H1 (cell line): ENCODE data around the gene MT1F. TPM values are rescaled to one million over a fixed set of nuclear protein-coding genes. Genes with fewer than 3 reads are reported as not detected.
A peak's percentile ranks its signal among the peaks of the same experiment; 100 is the strongest.

Experiments
- CTCF ChIA-PET: fragments of 300-600 bp; sonication (Branson Sonifier 250); formaldehyde crosslinking; loops from one replicate; lab custom pipeline; 2021; ENCODE audit not compliant: partially characterized antibody; lab: Charles Lee
- POLR2A ChIA-PET: fragments of 300-600 bp; sonication (Branson Sonifier 250); formaldehyde crosslinking; loops from one replicate; lab custom pipeline; 2021; ENCODE audit warnings: inconsistent platforms; ENCODE audit not compliant: partially characterized antibody; lab: Charles Lee
- DNase-seq, 2 experiments: peaks; one replicate each; pipeline versions ENCODE4 v3.0.0 to v3.0.0-alpha.2; 2010 to 2022; ENCODE audit warnings: low spot score in 2 of 2, low read depth in 1 of 2, mixed read lengths in 1 of 2
- FAIRE-seq: peaks from 2 replicates; lab custom pipeline; 2011; peaks lifted over from hg19 to GRCh38; lab: Jason Lieb, UNC
- H2AFZ ChIP-seq: 2 replicates; pipeline ENCODE4 v1.8.1; 2012; ENCODE audit warnings: low read length, inconsistent platforms
- H2AK5ac ChIP-seq: 2 replicates; pipeline ENCODE4 v1.6.1; 2013; ENCODE audit warnings: low read depth, low read length
- H2BK120ac ChIP-seq: replicated peaks from 2 replicates; pipeline ENCODE3; 2013; ENCODE audit warnings: low read depth, low read length, inconsistent platforms
- H2BK12ac ChIP-seq: 2 replicates; pipeline ENCODE4 v1.6.1; 2013; ENCODE audit warnings: low read depth, low read length
- H2BK15ac ChIP-seq: 2 replicates; pipeline ENCODE4 v1.6.1; 2013; ENCODE audit warnings: low read length
- H2BK20ac ChIP-seq: 2 replicates; pipeline ENCODE4 v1.6.1; 2013; ENCODE audit warnings: low read length
- H2BK5ac ChIP-seq: 2 replicates; pipeline ENCODE4 v1.6.1; 2013; ENCODE audit warnings: low read depth, low read length
- H3K14ac ChIP-seq: 2 replicates; pipeline ENCODE4 v1.6.1; 2013; ENCODE audit warnings: inconsistent platforms; ENCODE audit not compliant: insufficient read length
- H3K18ac ChIP-seq: 2 replicates; pipeline ENCODE4 v1.6.1; 2013; ENCODE audit warnings: low read length; ENCODE audit errors: extremely low read depth
- H3K23ac ChIP-seq: 2 replicates; pipeline ENCODE4 v1.6.1; 2013; ENCODE audit warnings: inconsistent platforms; ENCODE audit not compliant: insufficient read length
- H3K23me2 ChIP-seq: 2 replicates; pipeline ENCODE4 v1.6.1; 2013; ENCODE audit warnings: low read depth, low read length
- H3K27ac ChIP-seq: 2 replicates; pipeline ENCODE4 v1.6.1; 2011; ENCODE audit warnings: low read depth, low read length, inconsistent platforms
- H3K27me3 ChIP-seq, 4 experiments: replicated peaks in 1 of 4; 1 replicate in 1 of 4; 2 replicates in 3 of 4; pipeline versions ENCODE4 v1.6.1 to v1.8.1; 2011 to 2013; ENCODE audit warnings: low read length in 3 of 4, mild to moderate bottlenecking in 3 of 4, inconsistent platforms in 2 of 4, mixed read lengths in 2 of 4, moderate library complexity in 1 of 4; ENCODE audit not compliant: control insufficient read depth in 3 of 4, insufficient read depth in 3 of 4; ENCODE audit errors: extremely low read depth in 1 of 4
- H3K36me3 ChIP-seq, 4 experiments: 2 replicates each; pipeline versions ENCODE4 v1.6.1 to v1.8.1; 2011 to 2013; ENCODE audit warnings: mild to moderate bottlenecking in 4 of 4, low read length in 3 of 4, moderate library complexity in 2 of 4, control low read depth in 1 of 4, inconsistent platforms in 1 of 4; ENCODE audit not compliant: insufficient read depth in 4 of 4, control insufficient read depth in 2 of 4
- H3K4ac ChIP-seq: replicated peaks from 2 replicates; pipeline ENCODE3; 2013; ENCODE audit warnings: low read length, low read depth, mixed read lengths, inconsistent platforms; ENCODE audit not compliant: insufficient read length
- H3K4me1 ChIP-seq, 4 experiments: replicated peaks in 1 of 4; 1 replicate in 1 of 4; 2 replicates in 3 of 4; pipeline versions ENCODE4 v1.6.1 to v1.8.1; 2011 to 2013; ENCODE audit warnings: low read length in 3 of 4, inconsistent platforms in 2 of 4, mixed read lengths in 1 of 4; ENCODE audit not compliant: insufficient read depth in 4 of 4, control insufficient read depth in 3 of 4
- H3K4me2 ChIP-seq, 2 experiments: 2 replicates each; pipeline versions ENCODE4 v1.6.1 to v1.8.1; 2011 to 2013; ENCODE audit warnings: low read depth in 2 of 2, low read length in 2 of 2, control low read depth in 1 of 2, inconsistent platforms in 1 of 2, mild to moderate bottlenecking in 1 of 2; ENCODE audit not compliant: insufficient read depth in 1 of 2
- H3K4me3 ChIP-seq, 4 experiments: fragments of 200-600, 300-600 bp in 1 of 4; sonication (generic), shearing (Covaris generic), sonication (Bioruptor Twin) in 1 of 4; 2 replicates each; pipeline versions ENCODE4 v1.5.1 to v1.8.1; 2011 to 2016; ENCODE audit warnings: low read length in 4 of 4, low read depth in 3 of 4, control low read depth in 2 of 4, inconsistent platforms in 2 of 4, mild to moderate bottlenecking in 2 of 4, mixed read lengths in 1 of 4, moderate library complexity in 1 of 4; ENCODE audit not compliant: insufficient read depth in 2 of 4; ENCODE audit errors: extremely low read depth in 1 of 4
- H3K56ac ChIP-seq: replicated peaks from 2 replicates; pipeline ENCODE3; 2013; ENCODE audit warnings: low read depth, mild to moderate bottlenecking, mixed read lengths, low read length, inconsistent platforms; ENCODE audit not compliant: insufficient read length
- H3K79me1 ChIP-seq: 2 replicates; pipeline ENCODE4 v1.6.1; 2013; ENCODE audit warnings: low read depth, low read length, control low read depth
- H3K79me2 ChIP-seq, 2 experiments: 2 replicates each; pipeline versions ENCODE4 v1.6.1 to v1.8.1; 2012 to 2013; ENCODE audit warnings: low read length in 2 of 2, mild to moderate bottlenecking in 2 of 2, inconsistent platforms in 1 of 2; ENCODE audit not compliant: insufficient read depth in 2 of 2, control insufficient read depth in 1 of 2
- H3K9ac ChIP-seq, 4 experiments: replicated peaks in 1 of 4; 1 replicate in 1 of 4; 2 replicates in 3 of 4; pipeline versions ENCODE4 v1.6.1 to v1.8.1; 2011 to 2013; ENCODE audit warnings: low read depth in 3 of 4, low read length in 3 of 4, control low read depth in 2 of 4, mild to moderate bottlenecking in 2 of 4, moderate library complexity in 2 of 4, inconsistent platforms in 1 of 4; ENCODE audit errors: extremely low read depth in 1 of 4
- H3K9me3 ChIP-seq, 2 experiments: 2 replicates each; pipeline versions ENCODE4 v1.6.1 to v1.8.1; 2012 to 2013; ENCODE audit warnings: mild to moderate bottlenecking in 2 of 2, moderate library complexity in 2 of 2, control low read depth in 1 of 2, inconsistent platforms in 1 of 2, low read depth in 1 of 2, low read length in 1 of 2, mixed read lengths in 1 of 2; ENCODE audit not compliant: insufficient read depth in 2 of 2
- H4K20me1 ChIP-seq, 2 experiments: replicated peaks in 1 of 2; 2 replicates each; pipeline versions ENCODE3 to v1.8.1; 2011 to 2013; ENCODE audit warnings: inconsistent platforms in 2 of 2, low read length in 2 of 2, mild to moderate bottlenecking in 1 of 2; ENCODE audit not compliant: insufficient read depth in 2 of 2, control insufficient read depth in 1 of 2
- H4K5ac ChIP-seq: 2 replicates; pipeline ENCODE4 v1.6.1; 2013; ENCODE audit warnings: low read length, low read depth, mixed read lengths, inconsistent platforms; ENCODE audit not compliant: insufficient read length
- H4K8ac ChIP-seq: 2 replicates; pipeline ENCODE4 v1.8.0; 2013; ENCODE audit warnings: mild to moderate bottlenecking, moderate library complexity, low read length, inconsistent platforms; ENCODE audit not compliant: insufficient read depth; ENCODE audit errors: extremely low read depth
- H4K91ac ChIP-seq: replicated peaks from 2 replicates; pipeline ENCODE3; 2013; ENCODE audit warnings: low read length, mixed read lengths, inconsistent platforms; ENCODE audit not compliant: insufficient read length
- CBX8 ChIP-seq: fragments of 300-800, 300-1000 bp; sonication (generic); IDR thresholded peaks from 2 replicates; pipeline ENCODE4 v1.7.1; 2016; ENCODE audit warnings: low read depth, low read length, borderline replicate concordance
- KDM4A ChIP-seq: IDR thresholded peaks from one replicate; pipeline ENCODE4 v1.7.1; 2012; ENCODE audit warnings: low read depth, mild to moderate bottlenecking, moderate library complexity, low read length, inconsistent platforms; ENCODE audit not compliant: severe bottlenecking
- SUZ12 ChIP-seq: fragments of 200-600 bp; sonication (generic); IDR thresholded peaks from 2 replicates; pipeline ENCODE4 v1.6.1; 2012; ENCODE audit warnings: mild to moderate bottlenecking, inconsistent platforms, low read length, moderate library complexity, mixed read lengths
- ZNF274 ChIP-seq: IDR thresholded peaks from 2 replicates; pipeline ENCODE4 v1.7.0; 2012; ENCODE audit warnings: low read length, borderline replicate concordance; ENCODE audit errors: extremely low read depth
- WGBS, 2 experiments: shearing (Covaris generic) in 1 of 2; methylation state at CpG; one replicate each; pipeline versions ENCODE4 v1.1.6 to v1.1.7; 2013 to 2015; ENCODE audit warnings: low lambda C conversion rate in 2 of 2, mixed read lengths in 2 of 2, inconsistent platforms in 1 of 2, low coverage in 1 of 2, missing lambda C conversion rate in 1 of 2; ENCODE audit not compliant: insufficient replicate concordance in 2 of 2, insufficient coverage in 1 of 2, insufficient read length in 1 of 2; ENCODE audit errors: extremely low coverage in 1 of 2, missing lambda C conversion rate in 1 of 2; 5-methylcytosine and 5-hydroxymethylcytosine counted together
- polyA plus RNA-seq, 7 experiments: library from polyadenylated mRNA; depleted of rRNA in 3 of 7; stranded (reverse) in 5 of 7; unstranded in 2 of 7; fragments of >200 nt in 5 of 7; fragments of 200-250 nt in 2 of 7; gene quantifications; 1 replicate in 5 of 7; 2 replicates in 1 of 7; 4 replicates in 1 of 7; pipeline versions ENCODE4 v1.2.1 to v1.2.3, GENCODE V29; 2011 to 2013; ENCODE audit warnings: missing spikeins in 2 of 7, mixed read lengths in 2 of 7
- total RNA-seq: library from RNA; stranded (reverse); fragmentation: NEBNext Ultra II Directional; extraction: Animal tissue kit (Norgen Biotek cat#: 25700); gene quantifications from 2 replicates; pipeline ENCODE4 v1.2.1, GENCODE V29; 2021
- TF ChIP-seq, protein P1 (sequence below): IDR thresholded peaks from 2 replicates; pipeline ENCODE4 v1.6.1; 2012; ENCODE audit warnings: inconsistent platforms

MT1F gene
- total and polyA plus RNA-seq, 2 of the 8 experiments (the other 6 are each of a cell fraction or from before 2014, with no cell fraction given) = 5.9 to 20.8 TPM

GRCh38 chr16:56608043-56608875 lies 49.5 kb upstream of the MT1F start, which contains the start of gene MT2A:
Gene MT2A (plus strand): TSS chr16:56608584. CDS start chr16:56608656, 72 bp downstream.
- H3K27ac ChIP-seq = no peak within 1 kb of the TSS
- H3K4me1 ChIP-seq = peaks cover 7 to 21% (median 10%) of the 10 kb centered on the region in 4 experiments
- H3K4ac ChIP-seq = no peak within 1 kb of the TSS
- WGBS, 2 experiments = 11% methylated on average over 34 of the region's 62 CpGs; no CpG with 5 or more reads in 1 of the 2 experiments
- no peak within 1 kb of the TSS for H4K5ac ChIP-seq
- no peaks in the 10 kb centered on the region for H3K79me1 ChIP-seq
- FAIRE-seq (no peak), DNase-seq (peak in 1 of 2 experiments; percentile 74)
- H2BK12ac ChIP-seq = peak within 1 kb of the TSS; percentile 95
- H2BK120ac ChIP-seq = no peak within 1 kb of the TSS
- peak within 1 kb of the TSS; percentile 35 to 62 (median 47) for H3K4me3 ChIP-seq
- H3K9ac ChIP-seq = no peak within 1 kb of the TSS; a peak in 1 of 7 replicates
- H3K56ac ChIP-seq = no peak within 1 kb of the TSS
- peak within 1 kb of the TSS; percentile 28; the same call in 1 of the 2 replicates for H4K8ac ChIP-seq
- peak within 1 kb of the TSS; percentile 43; the same call in 1 of the 2 replicates for H2AFZ ChIP-seq
- H3K18ac ChIP-seq = 0 out of 2 replicates have a peak within 1 kb of the TSS, but pooled peaks have one; percentile 66
- H3K23me2 ChIP-seq = peaks cover 11% of the 10 kb centered on the region; the same call in 1 of the 2 replicates
- H2AK5ac ChIP-seq = peak within 1 kb of the TSS; percentile 97
- ChIA-PET POLR2A (interaction anchor here (0.6 to 8.0 kb wide), 12 partner anchors 9 to 93 kb away, joined by 3 to 66 read pairs (median 3); partner anchors contain the start of genes BBS2, MT1E and MT1H), CTCF (interaction anchor here (1.3 to 9.2 kb wide), 4 partner anchors 9 to 94 kb away, joined by 4 to 85 read pairs (median 4); no protein-coding TSS in a partner anchor)
- no peaks in the 10 kb centered on the region for H3K36me3 ChIP-seq
- no peak within 1 kb of the TSS for H3K14ac ChIP-seq
- H4K20me1 ChIP-seq = peaks cover 0 to 2% of the 10 kb centered on the region in 2 experiments
- no peaks in the 10 kb centered on the region for H3K79me2 ChIP-seq
- peak within 1 kb of the TSS; percentile 66; the same call in 1 of the 2 replicates for H2BK20ac ChIP-seq
- H2BK15ac ChIP-seq = peak within 1 kb of the TSS; percentile 93; the same call in 1 of the 2 replicates
- no peak within 1 kb of the TSS for H2BK5ac ChIP-seq
- H4K91ac ChIP-seq = no peak within 1 kb of the TSS
- H3K27me3 ChIP-seq = peaks cover 27 to 64% (median 52%) of the 10 kb centered on the region in 4 experiments
- H3K23ac ChIP-seq = no peak within 1 kb of the TSS
- H3K4me2 ChIP-seq = peak within 1 kb of the TSS; percentile 70 to 77
- no peaks in the 10 kb centered on the region for H3K9me3 ChIP-seq
- TF ChIP-seq ZNF274 = no peak
- TF ChIP-seq CBX8 = no peak
- TF ChIP-seq SUZ12 = peak; percentile 4; the same call in 1 of the 2 replicates
- TF ChIP-seq, protein P1, sequence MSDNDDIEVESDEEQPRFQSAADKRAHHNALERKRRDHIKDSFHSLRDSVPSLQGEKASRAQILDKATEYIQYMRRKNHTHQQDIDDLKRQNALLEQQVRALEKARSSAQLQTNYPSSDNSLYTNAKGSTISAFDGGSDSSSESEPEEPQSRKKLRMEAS = 0 out of 2 replicates have a peak, but pooled peaks have one; percentile 45
- TF ChIP-seq KDM4A = peak; percentile 66
